HG03025 (cell line): ENCODE results near the gene DDX28.

ENCODE experiments used
- ATAC-seq: cut with Tn5 transposase; IDR thresholded peaks from one replicate; pipeline ENCODE4 v1.9.1; 2021; ENCODE audit warnings: mild to moderate bottlenecking, moderate library complexity; ENCODE audit not compliant: unreplicated experiment, low FRiP score

The DDX28 gene, protein sequence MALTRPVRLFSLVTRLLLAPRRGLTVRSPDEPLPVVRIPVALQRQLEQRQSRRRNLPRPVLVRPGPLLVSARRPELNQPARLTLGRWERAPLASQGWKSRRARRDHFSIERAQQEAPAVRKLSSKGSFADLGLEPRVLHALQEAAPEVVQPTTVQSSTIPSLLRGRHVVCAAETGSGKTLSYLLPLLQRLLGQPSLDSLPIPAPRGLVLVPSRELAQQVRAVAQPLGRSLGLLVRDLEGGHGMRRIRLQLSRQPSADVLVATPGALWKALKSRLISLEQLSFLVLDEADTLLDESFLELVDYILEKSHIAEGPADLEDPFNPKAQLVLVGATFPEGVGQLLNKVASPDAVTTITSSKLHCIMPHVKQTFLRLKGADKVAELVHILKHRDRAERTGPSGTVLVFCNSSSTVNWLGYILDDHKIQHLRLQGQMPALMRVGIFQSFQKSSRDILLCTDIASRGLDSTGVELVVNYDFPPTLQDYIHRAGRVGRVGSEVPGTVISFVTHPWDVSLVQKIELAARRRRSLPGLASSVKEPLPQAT

DNA sequence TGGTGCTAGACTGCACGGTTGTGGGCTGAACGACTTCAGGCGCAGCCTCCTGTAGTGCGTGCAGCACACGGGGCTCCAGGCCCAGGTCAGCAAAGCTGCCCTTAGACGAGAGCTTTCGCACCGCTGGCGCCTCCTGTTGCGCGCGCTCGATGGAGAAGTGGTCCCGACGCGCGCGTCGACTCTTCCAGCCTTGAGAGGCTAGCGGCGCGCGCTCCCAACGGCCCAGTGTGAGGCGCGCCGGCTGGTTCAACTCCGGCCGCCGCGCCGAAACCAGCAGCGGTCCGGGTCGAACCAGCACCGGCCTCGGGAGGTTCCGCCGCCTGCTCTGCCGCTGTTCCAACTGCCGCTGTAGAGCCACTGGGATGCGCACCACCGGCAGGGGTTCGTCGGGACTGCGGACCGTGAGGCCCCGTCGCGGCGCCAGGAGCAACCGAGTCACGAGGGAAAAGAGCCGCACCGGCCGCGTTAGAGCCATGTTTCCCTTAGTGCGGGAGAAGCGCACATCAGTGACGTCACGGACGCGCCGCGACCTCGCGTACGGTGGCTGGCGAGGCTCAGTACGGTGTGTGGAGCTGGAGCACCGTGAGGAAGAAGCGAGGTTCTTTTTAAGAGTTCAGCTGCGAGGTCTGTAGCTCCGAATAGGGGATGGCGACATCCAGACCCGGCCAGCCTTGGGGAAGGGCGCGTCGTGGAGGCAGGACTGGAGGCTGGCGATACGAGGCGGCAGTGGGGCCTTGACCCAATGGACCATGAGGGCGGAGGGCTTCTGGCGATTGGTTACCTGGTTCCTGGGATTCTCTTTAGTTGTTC, at the start of gene DDX28, which contains the start of gene DUS2:
TSS of gene DDX28 (minus strand) at position 505 of the 810 bp plus-strand sequence. CDS start at position 475, 30 bp downstream.
TSS of gene DUS2 (plus strand) at position 557 of the 810 bp plus-strand sequence. CDS start 14,740 bp downstream, outside the sequence.
- ATAC-seq = peak; percentile 60

GRCh38 chr16:68072038-68072695, 49.1 kb upstream of the DDX28 start:
- ATAC-seq = no peak

DNA sequence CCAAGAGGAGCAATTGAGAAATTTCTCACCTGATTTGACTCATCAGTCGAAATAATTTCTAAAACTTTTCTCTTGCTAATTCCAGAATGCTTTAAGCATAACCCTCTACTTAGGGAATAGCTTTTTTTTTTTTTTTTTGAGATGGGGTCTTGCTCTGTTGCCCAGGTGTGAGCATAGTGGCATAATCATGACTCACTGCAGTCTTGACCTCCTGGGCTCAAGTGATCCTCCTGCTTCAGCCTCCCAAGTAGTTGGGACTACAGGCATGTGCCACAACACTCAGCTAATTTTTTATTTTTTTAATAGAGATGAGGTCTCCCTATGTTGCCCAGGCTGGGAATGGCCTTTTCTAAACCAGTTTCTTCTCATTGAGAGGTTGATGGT, 48.5 kb upstream of the DDX28 start:
- ATAC-seq = no peak

- no peak for ATAC-seq
Measured at GRCh38 chr16:68070806-68071517, 47.9 kb upstream of the DDX28 start.

DNA sequence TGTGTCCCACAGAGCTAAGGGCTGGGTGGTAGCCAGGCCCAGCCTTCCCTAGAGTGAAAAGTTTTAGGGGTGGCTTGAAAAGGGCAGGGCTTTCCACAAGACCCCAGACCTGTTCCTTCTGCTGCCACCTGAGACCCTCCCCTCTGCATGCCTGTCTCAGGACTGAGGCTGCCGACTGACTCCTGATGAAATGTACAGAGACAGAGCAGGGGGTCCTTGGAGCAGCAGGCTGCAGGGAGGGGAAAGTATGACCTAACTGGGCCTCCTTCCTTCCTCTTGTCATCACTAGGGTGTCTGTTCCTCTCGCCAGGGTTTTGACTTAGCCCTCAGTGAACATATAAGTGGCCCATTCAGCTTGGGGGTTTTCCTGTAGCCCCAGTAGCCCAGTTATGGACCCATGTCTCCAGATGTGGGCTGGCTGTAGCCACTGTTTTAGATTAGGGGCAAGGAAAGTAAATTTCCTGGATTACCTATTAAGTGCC, 47.3 kb upstream of the DDX28 start:
- no peak for ATAC-seq

DNA sequence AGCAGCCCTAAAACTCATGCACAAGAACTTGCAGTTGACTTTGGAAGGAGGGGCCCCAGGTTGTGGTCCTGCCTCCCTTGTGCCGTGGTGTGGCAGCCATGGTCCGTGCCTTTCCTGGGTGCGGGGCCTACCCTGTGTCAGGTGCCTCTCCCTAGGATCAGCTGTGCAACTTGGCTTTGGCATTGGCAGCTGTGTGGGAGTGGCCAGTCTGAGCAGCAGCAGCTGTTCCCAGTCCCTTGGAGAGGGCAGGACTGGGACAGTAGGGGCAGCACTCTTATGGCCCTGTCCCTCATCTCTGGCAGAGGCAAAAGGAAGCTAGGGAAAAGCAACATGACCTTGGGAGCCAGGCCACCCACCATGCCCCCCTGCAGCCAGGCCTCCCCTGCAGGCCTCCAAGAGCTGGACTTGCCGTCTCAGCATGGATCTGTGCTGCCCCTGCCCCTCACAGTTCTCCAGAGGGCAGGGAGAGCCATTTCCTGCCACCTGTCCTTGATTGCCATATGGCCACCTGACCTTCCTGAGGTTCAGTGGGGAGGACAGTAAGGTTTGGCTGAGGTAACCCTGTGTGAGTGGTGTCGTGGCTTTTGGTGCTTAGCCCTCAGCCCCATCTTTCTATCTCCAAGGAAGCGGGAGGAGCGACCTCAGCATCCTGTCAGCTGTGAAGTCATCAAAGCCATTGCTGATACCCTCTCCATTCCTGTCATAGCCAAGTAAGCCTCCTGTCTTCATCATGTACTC, 46.6 kb upstream of the DDX28 start:
- ATAC-seq = no peak

- no peak for ATAC-seq
Measured at GRCh38 chr16:68068926-68069325, 45.9 kb upstream of the DDX28 start.

GRCh38 chr16:68066763-68067162, 43.7 kb upstream of the DDX28 start:
- ATAC-seq = no peak

DNA sequence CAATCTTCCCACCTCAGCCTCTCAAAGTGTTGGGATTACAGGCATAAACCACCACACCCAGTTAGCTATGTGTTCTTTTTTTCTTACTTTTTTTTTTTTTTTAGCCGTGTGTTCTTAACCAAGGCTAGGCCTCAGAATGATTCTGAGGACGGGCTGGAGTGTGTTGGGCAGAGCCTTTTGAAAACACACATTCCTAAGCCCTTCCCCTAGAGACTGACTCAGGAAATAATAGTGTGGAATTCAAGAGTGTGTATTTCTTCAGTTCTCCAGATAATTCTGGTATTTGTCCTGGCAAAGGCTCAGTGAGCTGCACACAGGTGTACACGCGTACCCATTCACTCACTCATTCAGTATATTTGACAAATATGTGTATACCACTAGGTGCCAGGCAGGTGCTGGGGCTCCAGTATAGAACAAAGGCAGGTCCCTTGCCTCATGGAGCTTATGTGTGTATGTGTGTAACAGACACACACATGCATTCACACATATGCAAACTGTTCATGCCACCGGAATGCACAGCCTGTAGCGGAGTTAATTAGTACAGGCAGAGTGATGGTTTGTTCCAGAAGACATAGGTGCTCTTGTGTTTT, 42.8 kb upstream of the DDX28 start:
- ATAC-seq = no peak

DNA sequence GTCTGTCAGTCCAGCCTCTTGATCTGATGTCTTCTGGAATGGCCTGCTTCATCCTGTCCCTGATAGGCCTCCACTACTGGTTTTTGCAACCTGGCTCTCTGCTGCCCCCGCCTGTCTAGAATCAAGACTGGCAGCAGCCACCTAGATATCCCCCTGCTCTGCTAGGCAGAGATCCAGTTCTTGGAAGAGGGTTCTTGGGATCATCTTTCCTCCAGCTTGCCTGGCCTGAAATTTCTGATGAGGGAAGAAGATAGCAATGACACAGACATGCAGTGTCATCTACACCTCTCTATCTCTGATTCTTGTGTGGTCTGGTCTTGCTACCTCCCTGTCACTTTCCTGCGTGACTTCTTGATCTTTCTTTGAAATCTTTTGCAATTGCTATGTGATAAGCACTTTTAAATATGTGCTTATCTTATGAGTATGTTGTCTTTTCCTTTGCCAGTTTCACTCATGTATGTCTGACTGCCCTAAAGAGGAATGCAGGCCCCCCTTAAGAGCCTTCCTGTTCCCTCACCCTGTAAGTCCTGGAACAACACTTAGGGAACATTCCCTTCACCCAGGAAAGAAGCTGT, 41.8 kb upstream of the DDX28 start:
- ATAC-seq = no peak

DNA sequence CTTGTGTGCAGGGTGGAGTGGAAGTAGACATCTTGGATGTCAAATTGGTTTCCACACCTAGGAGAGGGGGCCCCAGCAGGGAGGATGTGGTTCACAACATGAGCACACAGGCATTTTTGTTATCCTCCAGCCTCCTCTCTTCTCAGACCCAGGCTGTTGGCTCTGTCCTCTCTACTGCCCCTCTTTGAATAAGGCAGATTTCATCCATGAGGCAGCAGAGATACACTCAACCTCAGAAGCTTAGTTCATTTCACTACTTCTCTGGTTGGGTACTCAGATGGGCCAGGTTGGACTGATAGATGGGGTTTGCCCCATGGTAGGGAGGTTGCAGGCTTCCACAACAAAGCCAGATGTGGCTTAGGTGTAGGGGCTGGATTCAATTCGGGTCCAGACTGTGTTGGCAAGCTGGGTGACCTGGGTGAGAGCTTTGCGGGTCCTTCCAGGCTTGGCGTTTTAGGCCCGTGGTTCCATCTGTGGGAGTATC, 39.9 kb upstream of the DDX28 start:
- no peak for ATAC-seq

DNA sequence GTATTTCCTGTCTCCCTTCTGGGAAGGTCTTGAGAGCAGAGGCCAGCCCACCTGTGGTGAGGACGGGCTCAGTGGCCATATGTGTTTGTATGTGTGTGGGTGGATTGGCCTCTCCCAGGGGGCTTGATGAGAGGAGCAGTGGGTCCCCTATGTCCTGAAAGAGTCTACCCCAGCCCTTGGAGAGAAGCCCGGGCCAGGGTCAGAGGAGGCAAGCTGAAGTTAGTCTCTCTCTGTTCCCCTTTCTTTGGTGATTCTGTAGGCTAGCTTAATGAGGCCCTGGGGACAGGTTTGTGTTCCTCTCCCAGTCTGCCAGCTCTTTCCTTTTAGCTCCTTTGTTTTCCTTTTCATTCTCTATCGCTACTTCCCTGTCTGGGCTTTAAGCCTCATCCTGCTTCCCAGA, 38.4 kb upstream of the DDX28 start:
- ATAC-seq = no peak

- no peak for ATAC-seq
Measured at GRCh38 chr16:68059804-68060203, 36.8 kb upstream of the DDX28 start.

GRCh38 chr16:68055395-68055794, 32.4 kb upstream of the DDX28 start:
- no peak for ATAC-seq

DNA sequence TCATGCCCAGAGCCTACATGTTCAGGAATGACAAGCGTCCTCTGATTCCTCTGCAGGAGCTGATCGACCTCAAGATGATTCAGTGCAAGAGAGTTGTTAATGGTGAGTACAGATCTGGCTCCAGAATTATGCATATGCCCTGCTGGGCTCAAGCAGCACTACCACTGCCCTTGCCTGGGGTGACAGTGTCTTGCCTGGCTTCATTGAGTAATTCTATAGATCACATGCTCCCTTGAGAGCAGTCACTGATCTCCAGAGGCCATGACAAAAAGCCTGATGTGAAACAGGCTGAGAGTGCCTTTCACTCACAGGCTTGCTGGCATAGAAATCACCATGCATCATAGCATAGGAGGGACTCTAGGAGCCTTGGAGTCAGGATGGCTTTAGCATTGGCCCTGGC, 26.4 kb upstream of the DDX28 start:
- ATAC-seq = no peak

GRCh38 chr16:68047987-68048386, 25.0 kb upstream of the DDX28 start:
- no peak for ATAC-seq

DNA sequence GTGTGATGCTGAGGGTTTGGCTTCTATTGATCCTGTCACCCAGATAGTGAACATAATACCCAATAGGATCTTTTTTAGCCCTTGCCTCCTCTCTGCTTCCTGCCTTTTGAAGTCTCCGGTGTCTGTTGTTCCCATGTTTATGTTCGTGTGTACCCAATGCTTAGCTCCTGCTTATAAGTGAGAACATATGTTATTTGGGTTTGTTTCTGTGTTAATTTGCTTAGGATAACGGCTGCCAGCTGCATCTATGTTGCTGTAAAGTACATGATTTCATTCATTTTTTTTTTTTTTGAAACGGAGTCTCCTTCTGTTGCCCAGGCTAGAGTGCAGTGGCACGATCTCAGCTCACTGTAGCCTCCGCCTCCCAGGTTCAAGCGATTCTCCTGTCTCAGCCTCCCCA, 23.1 kb upstream of the DDX28 start:
- no peak for ATAC-seq

- ATAC-seq = no peak
Measured at GRCh38 chr16:68041783-68042182, 18.8 kb upstream of the DDX28 start.
